HG03520 (cell line): ENCODE data around the gene PRELP.
"Not testable (repeated sequence)": the region's sequence is repeated elsewhere in the genome, so short reads cannot be mapped to it uniquely, and the experiment has no call there.

Experiments
- ATAC-seq: cut with Tn5 transposase; IDR thresholded peaks from one replicate; pipeline ENCODE4 v1.9.1; 2021; ENCODE audit warnings: mild to moderate bottlenecking, moderate library complexity; ENCODE audit not compliant: unreplicated experiment

PRELP gene

DNA sequence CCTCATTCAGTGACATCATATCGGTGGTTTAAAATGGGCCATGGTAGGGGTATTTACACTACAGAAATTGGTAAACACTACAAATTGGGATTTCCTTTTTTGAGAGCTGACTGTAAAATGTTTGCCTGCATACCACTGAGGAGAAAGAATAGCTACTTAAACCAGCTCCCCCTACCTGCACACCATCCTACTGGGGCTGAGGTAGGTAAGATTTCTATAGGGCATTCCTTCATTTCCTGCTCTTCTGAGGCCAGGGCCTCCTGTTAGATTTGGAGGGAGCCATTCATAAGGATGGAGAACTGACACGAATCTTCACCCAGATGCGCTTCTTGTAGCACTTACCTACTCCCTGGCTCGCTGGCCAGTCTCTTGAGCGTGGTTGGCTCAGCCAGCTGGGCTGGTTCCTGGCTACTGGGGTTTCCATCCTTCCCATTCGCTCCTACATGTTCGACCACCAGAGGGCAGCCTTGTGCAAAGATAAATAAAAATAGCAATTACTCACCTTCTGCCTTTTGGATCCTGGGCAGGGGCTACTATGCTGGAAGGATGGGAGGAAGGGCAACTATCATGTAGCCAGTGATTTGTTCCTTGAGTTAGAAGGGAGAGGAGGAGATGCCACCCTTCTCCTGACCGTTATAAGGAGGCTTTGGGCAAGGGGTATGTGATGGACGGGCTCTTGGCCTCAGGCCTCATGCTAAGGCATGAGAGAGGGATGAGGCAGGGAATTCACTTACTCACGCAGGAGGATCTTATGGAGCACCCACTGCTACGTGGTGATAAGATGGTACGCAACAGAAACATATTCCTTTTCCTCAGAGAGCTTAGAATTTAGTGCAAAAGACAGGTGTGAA lies 29.0 kb downstream of the PRELP start:
- ATAC-seq = no peak

DNA sequence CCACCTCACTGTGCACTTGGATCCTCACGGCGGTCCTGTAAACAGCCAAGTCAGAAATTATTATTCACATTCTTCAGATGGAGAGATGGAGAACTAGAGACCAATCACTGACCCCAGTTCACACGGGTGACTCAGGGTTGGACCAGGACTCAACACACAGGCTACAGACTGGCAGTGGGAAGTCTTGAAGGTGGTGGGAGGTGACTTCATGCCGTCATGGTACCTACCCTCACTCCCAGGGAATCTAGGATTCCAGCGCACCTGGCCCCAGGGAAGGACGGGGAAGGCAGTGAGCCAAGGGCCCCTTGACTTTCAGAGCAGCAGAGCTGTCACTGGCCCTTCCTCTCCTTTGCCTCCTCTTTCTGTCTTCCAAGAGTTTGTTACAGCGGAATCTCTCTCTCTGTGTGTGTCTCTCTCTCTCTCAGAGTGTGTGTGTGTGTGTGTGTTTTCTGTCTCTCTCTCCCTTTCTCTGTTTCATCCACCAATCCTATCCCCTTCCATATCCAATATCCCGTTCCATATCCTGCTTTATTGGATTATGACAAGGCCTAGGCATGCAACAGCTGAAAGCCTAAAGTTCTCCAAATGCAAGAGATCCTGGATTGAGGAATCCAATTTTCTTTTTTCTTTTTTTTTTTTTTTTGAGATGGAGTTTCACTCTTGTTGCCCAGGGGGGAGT lies 30.1 kb downstream of the PRELP start:
- ATAC-seq = no peak

DNA sequence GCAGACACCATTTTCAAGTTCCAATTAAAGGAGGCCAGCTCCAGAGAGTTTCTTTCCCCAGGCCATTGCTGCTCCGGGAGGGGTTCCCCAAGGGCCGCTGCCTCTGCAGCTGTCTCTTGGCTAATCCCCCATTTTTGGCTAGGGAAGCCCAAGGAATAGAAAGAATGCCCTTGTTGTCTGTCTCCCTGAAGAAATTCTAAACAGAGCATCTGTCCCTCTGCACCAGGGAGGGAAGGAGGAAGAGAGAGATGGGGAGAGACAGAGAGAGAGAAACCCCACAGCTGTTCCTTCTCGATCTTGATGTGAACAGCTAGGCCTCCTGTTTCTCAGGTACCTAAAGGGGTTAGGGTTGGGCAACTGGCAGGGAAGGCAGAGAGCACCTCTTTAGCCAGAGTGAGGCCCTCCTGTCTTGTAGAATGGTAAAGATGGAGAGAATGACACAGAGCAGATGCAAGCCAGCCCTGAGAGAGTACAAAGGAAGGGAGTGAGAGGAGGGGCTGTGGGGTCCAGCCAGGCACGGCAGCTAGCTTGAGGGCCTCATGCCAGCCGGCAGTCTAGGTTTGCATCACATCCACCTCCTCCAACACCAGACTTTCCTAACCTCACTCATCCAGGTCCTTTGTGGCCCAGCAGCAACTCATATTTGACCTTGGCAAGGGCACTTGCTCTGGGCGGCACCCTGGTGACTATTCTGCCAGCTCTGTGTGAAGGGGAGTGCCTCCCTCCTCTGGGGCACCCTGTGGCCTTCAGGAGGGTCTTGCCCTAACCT lies 31.4 kb downstream of the PRELP start:
- no peak for ATAC-seq

DNA sequence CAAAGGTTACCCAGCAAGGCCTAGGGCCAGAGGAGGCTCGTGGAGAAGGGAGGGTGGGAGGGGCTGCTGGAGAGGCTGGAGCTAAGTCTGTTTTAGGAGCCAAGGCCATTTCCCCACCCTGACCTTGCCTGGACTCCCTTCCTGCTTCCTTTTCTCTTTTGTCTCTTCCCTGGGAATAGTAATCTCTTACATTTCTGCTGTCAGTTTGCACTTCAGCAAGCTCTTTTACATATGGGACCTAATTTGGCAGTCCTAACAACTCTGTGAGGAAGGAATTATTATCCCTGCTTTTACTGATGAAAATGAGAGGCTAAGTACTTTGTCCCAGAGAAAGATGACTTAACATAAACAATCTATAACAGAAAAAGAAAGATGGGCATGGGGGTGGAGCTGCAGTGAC lies 32.2 kb downstream of the PRELP start:
- ATAC-seq = no peak

DNA sequence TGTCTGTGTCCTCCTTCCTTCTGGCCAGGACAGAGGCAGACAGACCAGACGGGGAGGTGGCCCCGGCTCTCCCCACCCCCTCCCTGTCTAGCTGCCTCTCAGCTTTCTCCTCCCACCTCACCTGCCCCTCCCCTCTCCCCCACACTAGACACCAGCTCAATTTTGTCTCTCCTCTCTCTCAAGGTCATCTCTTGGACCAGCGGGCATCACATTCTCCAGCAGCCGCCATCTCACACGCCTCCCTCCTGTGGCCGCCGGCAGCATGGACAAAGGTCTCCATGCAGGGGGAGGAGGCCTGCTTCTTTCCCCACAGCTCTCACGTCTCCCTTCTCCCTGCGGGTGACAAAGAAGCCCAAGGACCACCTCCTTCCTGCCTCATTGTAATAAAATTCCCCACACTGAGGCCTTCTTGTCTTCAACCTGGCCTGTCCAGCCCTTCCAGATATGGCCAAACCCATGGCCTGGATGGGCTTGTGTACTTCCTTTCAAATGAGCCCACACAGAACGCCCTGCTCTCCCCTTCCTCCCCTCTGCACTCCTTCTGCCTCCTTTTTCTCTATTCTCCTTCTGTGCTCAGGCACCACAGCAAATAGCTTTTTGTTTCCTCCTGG lies 33.0 kb downstream of the PRELP start:
- ATAC-seq = no peak

DNA sequence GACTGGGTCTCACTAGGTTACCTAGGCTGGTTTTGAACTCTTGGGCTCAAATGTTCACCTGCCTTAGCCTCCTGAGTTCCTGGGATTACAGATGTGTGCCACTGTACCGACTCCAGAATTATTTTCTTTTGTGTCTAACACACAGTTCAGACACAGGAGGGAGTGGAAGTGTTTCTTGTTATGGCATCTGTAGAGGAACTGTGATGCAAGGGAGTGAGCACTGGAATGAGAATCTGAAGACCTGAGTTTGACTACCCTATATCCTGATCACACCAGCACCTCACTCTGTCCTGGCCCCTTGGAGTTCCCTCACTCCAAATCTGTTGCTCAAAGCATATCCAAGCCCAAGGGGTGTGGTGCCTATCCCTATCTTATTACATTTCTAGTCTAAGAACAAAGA lies 33.5 kb downstream of the PRELP start:
- no peak for ATAC-seq

DNA sequence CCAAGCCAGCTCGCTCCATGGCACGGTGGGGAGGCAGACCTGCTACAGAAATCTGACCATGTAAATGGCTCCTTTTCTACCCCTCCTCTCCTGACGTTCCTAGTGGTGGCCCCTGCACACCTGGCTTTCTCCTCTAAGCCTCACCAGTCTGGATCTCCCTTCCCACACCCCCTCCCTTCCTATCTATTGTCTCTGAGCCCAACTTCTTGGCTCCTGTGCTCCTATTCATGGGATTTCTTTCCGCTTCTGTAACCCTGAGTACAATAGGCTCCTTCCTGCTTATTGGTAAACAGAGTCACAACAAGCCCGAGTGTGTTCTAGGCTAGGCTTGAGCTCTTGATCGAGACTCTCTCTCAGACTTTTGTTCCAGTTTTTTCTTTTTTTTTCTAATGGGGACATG lies 35.9 kb downstream of the PRELP start:
- ATAC-seq = no peak

DNA sequence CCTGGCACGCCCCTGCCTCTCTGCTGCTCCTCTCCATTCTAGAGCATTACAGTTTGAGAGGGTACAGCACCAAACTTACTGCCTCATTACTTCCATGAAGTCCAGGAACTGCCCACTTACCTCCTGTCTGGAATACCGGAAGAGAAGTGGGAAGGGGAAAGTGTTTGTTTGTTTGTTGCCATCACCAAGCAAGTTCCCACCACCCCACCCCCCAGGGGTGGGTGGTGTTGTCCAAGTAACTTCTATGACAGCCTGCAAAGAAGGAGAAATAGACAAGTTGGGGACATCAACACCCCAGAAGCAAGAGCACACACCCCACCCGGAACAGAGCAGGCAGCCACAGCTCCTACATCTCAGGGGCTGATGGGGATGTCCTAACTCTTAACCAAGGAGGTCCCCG lies 36.3 kb downstream of the PRELP start:
- no peak for ATAC-seq

DNA sequence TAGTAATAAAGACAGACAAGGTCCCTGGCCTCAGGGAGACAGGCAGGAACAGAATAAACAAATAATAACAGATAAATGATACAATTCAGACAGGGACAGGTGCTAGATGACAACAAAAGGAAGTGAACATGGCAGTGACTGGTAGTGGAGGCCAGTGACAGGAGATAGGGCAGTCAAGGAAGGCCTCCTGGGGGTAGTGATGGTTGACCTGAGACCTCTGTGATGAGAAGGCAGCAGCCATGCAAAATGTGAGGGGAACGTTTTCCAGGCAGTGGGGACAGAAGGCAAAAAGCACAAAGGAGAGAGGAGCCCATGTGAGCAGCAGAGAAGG lies 36.9 kb downstream of the PRELP start:
- ATAC-seq = no peak

DNA sequence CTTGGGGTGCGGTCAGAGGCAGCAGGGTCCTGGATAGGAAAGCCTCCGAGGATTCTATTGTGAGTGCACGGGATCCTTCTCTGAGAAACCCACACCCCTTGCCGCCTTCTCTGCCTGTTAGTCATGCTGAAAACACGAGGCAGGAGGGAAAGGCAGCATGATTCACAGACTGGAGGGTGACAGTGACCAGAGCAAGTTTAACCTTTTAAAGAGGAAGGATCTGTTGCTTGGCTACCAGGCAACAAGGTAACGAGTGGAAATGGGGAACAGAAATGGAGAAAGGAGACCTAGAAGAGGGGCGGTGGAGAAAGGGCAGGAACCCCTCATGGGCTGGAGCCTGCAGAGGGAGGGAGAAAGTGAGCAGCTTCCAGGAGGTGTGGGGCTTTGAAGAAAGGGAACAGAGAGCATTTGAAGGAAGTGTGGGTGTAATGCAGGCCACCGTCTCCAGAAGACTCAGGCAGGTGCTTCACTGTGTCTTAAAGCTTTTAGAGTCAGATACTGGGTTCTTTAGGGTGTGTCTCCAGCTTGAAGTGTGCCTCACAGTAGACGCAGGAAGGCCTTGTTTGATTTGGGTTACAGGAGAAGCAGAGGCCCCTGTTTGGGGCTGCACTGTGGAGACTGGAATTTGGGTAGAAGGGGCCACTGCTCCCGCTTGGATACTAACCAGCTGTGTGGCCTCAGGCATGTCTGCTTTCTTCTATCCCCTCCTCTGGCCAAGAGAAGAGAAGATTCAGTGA lies 37.4 kb downstream of the PRELP start:
- ATAC-seq = no peak

DNA sequence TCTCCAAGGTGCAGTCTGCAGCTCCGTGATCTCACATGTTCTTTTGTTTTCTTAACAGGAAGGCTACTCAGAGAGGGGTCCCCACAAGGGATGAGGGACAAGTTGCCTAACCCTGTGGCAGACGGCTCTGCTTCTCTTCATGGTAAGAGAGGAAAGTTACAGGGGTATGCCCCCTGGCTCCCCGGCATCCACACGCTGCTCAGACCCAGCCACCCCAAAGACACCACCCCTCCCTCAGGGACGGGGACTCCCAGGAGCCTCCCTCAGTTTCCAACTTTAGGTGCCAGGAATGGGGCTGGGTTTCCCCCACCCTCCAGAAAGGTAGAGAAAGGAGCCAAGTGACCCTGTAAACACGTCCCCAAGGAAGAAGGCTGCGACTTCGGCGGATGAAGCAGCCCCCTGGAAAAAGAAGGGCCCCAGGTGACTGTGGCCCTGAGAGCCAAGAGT lies 38.0 kb downstream of the PRELP start:
- no peak for ATAC-seq

DNA sequence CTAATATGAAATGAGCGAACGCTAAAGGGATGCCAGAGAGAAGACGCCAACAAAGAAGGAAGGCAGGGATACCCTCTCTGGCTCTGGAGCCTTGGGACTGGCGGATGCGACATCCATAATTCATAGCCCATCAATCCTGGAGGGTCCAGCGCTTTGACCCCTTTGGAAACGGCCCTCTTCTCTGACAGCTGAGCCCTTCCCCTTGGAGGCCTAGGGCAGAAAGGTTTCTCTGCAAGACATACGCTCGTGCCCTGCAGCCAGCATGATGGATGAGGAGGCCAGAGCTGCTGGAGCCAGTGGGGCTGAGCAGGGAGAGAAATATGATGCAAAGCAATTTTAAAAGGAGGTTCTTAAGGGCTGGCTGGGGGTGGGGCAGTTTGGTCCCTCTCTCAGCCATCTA lies 40.6 kb downstream of the PRELP start:
- no peak for ATAC-seq

DNA sequence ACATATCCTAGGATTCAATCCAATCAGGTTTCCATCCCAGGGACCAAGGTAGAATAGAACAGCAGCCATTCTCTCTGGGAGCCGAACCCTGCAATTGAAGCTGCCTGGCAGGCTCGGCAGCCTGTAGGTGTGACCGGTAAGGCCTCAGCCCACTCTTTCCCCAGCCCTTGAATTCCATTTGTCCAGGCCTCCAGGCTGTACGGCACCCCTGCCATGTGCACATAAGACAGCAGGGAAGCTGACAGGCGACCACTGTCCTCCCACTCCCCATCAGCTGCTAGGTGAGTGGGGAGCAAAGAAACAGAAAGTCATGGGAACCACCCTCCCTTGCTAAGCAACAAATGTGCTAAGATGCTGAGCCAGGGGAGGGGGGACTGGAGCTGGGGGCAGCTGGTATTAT lies 41.3 kb downstream of the PRELP start:
- ATAC-seq = no peak

DNA sequence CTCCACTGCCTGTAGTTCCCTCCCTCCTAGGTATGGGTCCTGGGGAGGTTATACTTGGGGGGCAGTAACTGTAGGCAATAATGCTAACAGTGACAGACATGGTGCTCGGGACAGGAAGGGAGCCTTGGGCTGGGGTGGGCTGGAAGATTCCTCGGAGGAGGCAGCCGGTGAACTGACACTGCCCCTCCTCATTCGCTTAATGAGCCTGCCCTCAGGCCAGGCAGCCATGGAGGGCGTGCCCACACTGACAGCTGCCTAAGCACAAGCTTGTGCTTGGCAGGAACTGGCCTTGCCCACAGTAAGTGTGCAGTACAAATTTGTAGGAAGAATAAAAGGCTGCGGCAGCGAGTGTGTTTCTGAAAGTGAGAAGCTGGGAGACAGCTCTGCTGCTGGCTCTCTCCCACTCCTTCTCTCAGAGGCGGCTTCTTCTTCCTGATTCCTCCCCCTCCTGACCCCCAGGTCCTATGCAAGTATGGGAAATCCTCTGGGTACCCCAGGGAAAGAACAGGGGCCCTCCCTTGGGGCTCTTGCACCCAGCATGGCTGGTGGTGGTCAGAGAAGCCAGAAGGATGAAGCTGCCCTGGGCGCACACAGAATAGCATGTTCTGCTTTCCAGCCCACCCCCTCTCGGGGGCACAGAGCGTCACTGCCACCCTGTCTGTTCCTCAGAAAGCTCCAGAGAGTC lies 42.0 kb downstream of the PRELP start:
- ATAC-seq = no peak

DNA sequence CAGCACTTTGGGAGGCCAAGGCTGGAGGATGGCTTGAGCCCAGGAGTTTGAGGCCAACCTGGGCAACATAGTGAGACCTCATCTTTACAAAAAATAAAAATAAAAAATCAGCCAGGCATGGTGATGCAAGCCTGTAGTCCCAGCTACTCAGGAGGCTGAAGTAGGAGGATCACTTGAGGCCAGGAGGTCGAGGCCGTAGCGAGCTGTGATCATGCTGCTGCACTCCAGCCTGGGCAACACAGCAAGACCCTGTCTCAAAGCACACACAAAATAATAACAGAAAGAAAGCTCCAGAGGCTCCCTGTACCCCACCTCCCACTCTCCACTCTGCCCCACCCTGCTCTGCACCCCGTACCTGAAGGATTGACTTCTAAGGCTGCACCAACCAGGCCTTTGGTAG lies 42.5 kb downstream of the PRELP start:
- ATAC-seq = not testable (repeated sequence)

DNA sequence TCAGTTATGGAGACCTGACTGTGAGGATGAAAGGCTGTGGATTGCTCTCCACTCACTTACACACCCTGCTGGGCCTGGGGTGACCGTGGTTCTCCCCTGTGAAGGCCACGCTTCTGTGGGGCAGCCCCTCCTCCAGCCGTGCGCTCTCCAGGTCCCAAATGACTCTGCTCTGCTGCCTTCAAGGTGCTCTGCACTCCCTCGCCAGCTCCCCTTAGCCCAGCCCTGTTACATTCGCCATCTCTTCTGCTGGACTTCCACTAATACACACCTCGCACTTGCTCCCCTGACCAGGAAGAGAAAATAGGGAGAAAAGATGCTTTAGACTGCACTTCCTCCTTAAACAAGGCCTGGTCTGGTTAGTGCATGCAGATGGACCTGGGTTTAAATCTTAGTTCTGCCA lies 42.9 kb downstream of the PRELP start:
- no peak for ATAC-seq

DNA sequence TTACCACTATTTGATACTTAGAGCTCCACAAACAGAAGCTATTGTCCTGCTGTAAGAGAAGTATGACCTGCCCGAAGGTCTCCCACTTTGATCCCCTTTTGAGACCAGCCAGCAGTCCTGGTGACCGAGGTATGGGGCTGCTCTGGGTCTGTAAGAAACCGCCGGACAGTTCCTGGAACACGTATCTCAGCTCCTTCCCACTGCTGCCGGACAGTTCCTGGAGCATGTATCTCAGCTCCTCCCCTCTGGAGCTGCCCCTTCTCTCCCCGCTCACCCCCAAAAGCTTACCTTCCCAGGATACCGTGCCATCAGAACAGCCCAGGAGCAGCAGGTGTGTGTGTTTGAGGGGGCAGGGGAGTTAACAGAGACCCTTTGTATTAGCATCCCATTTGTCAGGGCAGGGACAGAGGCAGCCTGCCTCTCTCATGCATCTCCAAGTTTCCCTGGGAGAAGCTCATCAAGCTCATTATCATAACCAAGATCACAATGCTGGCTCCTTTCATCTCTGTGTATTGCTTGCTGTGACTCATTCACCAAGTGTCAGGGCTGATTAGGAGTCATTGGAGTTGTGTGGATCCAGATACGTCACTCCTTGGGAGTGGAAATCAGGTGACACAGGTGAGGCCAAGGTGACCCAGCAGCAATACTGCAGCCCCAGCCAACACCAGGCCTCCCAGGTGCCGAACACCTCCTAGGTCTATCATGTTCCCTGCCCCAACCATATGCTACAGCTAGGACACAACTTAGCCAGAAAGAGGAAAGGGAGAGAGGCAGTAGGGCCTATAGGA lies 43.6 kb downstream of the PRELP start:
- no peak for ATAC-seq

DNA sequence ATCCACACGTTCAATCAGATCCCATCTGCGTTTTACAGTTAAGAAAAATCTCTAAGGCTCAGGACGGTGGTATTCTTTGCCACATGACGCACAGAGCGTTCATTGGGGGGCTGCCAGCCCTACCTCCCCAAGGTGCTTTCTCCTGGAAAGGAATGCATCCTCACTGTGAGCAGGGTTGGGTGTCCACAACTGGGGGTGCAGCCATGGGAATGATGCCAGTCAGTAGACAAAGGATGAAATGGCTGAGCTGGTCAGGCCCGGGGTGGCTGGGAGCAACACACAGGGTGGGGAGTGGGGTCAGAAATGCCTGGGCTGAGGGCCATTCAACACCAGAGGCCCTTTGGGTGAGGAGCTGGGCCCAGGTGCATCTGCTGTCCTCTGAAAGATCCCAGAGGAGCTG lies 44.3 kb downstream of the PRELP start:
- ATAC-seq = no peak

DNA sequence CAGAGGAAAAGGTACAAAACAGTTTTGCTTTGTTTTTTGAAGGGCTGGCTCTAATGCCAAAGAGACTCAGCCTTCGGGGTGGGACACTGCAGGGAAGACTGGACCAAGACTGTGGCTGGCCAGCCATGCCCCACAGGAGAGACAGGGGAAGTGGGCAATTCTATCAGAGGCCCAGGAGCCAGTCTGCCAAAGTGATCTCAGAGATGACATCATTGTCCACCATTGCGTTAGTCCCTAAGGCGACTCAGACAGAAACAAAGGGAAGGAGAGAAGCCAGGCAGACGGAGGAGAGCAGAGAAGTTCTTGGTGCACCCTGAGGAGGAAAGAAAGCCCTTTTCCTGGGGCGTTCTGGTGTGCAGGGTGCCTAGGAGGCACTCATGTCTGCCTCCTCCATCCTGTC lies 44.7 kb downstream of the PRELP start:
- no peak for ATAC-seq
